Ovary (tissue), 9 donors: ENCODE data around the gene KLHL42. TPM values are rescaled to one million over a fixed set of nuclear protein-coding genes. Genes with fewer than 3 reads are reported as not detected.

ENCODE experiments used
- DNase-seq, 5 donors: peaks; one replicate each; pipeline ENCODE4 v3.0.0-alpha.2; 2019 to 2020
- H3K27ac ChIP-seq, 2 donors: fragments of 200-600 bp; one replicate each; pipeline versions ENCODE4 v1.5.1 to v1.8.0; 2019 to 2022
- H3K27me3 ChIP-seq: fragments of 200-600 bp; one replicate; pipeline ENCODE4 v1.8.0; 2022
- H3K36me3 ChIP-seq: fragments of 200-600 bp; sonication (generic); one replicate; pipeline ENCODE4 v1.5.1; 2019
- H3K4me1 ChIP-seq: one replicate; pipeline ENCODE4 v1.8.1; 2013; ENCODE audit warnings: mild to moderate bottlenecking, moderate library complexity; ENCODE audit not compliant: insufficient read depth
- H3K4me3 ChIP-seq: fragments of 200-600 bp; sonication (generic); one replicate; pipeline ENCODE4 v1.5.1; 2017
- H3K9me3 ChIP-seq, 2 donors: fragments of 200-600 bp in 1 of 2; sonication (generic) in 1 of 2; one replicate each; pipeline versions ENCODE4 v1.5.1 to v1.8.1; 2013 to 2019; ENCODE audit warnings: mild to moderate bottlenecking in 1 of 2, moderate library complexity in 1 of 2
- EP300 ChIP-seq: sonication (generic); formaldehyde crosslinking; IDR thresholded peaks from one replicate; pipeline ENCODE4 v1.6.1; 2017; ENCODE audit warnings: antibody characterized with exemption
- POLR2A ChIP-seq: fragments of 450-650 bp; IDR thresholded peaks from one replicate; pipeline ENCODE4 v1.6.1; 2017; ENCODE audit warnings: antibody characterized with exemption, mild to moderate bottlenecking, moderate library complexity
- WGBS, 3 donors: extraction: QIAGEN DNeasy Blood & Tissue Kit in 1 of 3; methylation state at CpG; one replicate each; pipeline versions ENCODE4 v1.1.5 to v1.1.7; 2013 to 2017; 5-methylcytosine and 5-hydroxymethylcytosine counted together
- intact Hi-C, 4 donors: fragments of 100-400 bp; cut with DNase I; formaldehyde crosslinking; loops; one replicate each; pipeline versions ENCODE4 v1.11.0 to v1.15.1; 2022 to 2023
- polyA plus RNA-seq, 2 donors: library from polyadenylated mRNA; stranded (reverse); fragments of 200-250 nt in 1 of 2; fragments of 350-450 nt in 1 of 2; fragmentation: Illumina TruSeq in 1 of 2; extraction: RNeasy Lipid Tissue Mini Kit (QIAGEN cat#74804) in 1 of 2; gene quantifications; one replicate each; pipeline ENCODE4 v1.2.3, GENCODE V29; 2013 to 2014
- total RNA-seq, 7 donors: library from RNA; depleted of rRNA in 2 of 7; stranded (reverse); fragments of >200 nt in 2 of 7; fragmentation: NEBNext Ultra II Directional in 3 of 7; extraction: Animal tissue kit (Norgen Biotek cat#: 25700) in 3 of 7; gene quantifications; one replicate each; pipeline versions ENCODE4 v1.1.0 to v1.2.4, GENCODE V29; 2016 to 2023
- TF ChIP-seq, protein P1 (sequence below), 3 donors: fragments of 450-650 bp in 2 of 3; fragments of 200-600 bp in 1 of 3; IDR thresholded peaks; one replicate each; pipeline versions ENCODE4 v1.5.1 to v1.8.0; 2016 to 2022; ENCODE audit warnings: antibody characterized with exemption in 3 of 3, mild to moderate bottlenecking in 1 of 3
- donor health status: DM: no; HTN: no; CAD: no; lungs with moderate emphysema.
- donor health status: DM: no; HTN: no; CAD: no.
- donor health status: Bipolar disorder and iron deficiency.
- donor health status: DM: yes; HTN: yes; CAD: no.
- donor health status: DM: no; HTN: no; CAD: no.
- donor health status: DM: yes; HTN: yes; CAD: no.

The KLHL42 gene
- total and polyA plus RNA-seq, 9 donors = 7.0 to 28.4 (median 18.8) TPM

GRCh38 chr12:27822076-27822712, 42.2 kb downstream of the KLHL42 start:
- no peak overlapping the region for H3K27ac ChIP-seq
- 83 to 87% (median 87%) methylated on average over 9 of the region's 9 CpGs for WGBS, 3 donors
- no peaks in the 10 kb centered on the region for H3K36me3 ChIP-seq
- no peaks in the 10 kb centered on the region for H3K9me3 ChIP-seq
- H3K27me3 ChIP-seq = no peaks in the 10 kb centered on the region
- H3K4me3 ChIP-seq = no peak overlapping the region
- DNase-seq = no peak
- intact Hi-C loops = no loop called here
- no peak for TF ChIP-seq POLR2A
- TF ChIP-seq, protein P1, sequence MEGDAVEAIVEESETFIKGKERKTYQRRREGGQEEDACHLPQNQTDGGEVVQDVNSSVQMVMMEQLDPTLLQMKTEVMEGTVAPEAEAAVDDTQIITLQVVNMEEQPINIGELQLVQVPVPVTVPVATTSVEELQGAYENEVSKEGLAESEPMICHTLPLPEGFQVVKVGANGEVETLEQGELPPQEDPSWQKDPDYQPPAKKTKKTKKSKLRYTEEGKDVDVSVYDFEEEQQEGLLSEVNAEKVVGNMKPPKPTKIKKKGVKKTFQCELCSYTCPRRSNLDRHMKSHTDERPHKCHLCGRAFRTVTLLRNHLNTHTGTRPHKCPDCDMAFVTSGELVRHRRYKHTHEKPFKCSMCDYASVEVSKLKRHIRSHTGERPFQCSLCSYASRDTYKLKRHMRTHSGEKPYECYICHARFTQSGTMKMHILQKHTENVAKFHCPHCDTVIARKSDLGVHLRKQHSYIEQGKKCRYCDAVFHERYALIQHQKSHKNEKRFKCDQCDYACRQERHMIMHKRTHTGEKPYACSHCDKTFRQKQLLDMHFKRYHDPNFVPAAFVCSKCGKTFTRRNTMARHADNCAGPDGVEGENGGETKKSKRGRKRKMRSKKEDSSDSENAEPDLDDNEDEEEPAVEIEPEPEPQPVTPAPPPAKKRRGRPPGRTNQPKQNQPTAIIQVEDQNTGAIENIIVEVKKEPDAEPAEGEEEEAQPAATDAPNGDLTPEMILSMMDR (IDR thresholded peaks at IDR 0.05) = no peak
- TF ChIP-seq EP300 = no peak
- H3K4me1 ChIP-seq = peaks cover 2% of the 10 kb centered on the region

- 90 to 92% (median 91%) methylated on average over 5 of the region's 5 CpGs for WGBS, 3 donors
- Histone ChIP-seq H3K4me1 (no peaks in the 10 kb centered on the region), H3K27ac (no peak overlapping the region), H3K36me3 (no peaks in the 10 kb centered on the region), H3K27me3 (no peaks in the 10 kb centered on the region), H3K4me3 (no peak overlapping the region), H3K9me3 (no peaks in the 10 kb centered on the region)
- intact Hi-C loops = no loop called here
- no peak for DNase-seq
- TF ChIP-seq, protein P1 (IDR thresholded peaks at IDR 0.05) = no peak
- no peak for TF ChIP-seq EP300
- no peak for TF ChIP-seq POLR2A
Measured at GRCh38 chr12:27823038-27823437, 43.0 kb downstream of the KLHL42 start.

GRCh38 chr12:27824126-27824842, 44.3 kb downstream of the KLHL42 start:
- Histone ChIP-seq H3K27ac (no peak overlapping the region), H3K4me1 (no peaks in the 10 kb centered on the region), H3K4me3 (no peak overlapping the region), H3K27me3 (no peaks in the 10 kb centered on the region), H3K9me3 (no peaks in the 10 kb centered on the region), H3K36me3 (no peaks in the 10 kb centered on the region)
- WGBS, 3 donors = 51 to 68% (median 53%) methylated on average over 12 of the region's 12 CpGs
- no peak for DNase-seq
- no peak for TF ChIP-seq EP300
- no peak for TF ChIP-seq POLR2A
- TF ChIP-seq, protein P1 (IDR thresholded peaks at IDR 0.05) = no peak
- intact Hi-C loops = no loop called here

GRCh38 chr12:27826076-27826475, 46.0 kb downstream of the KLHL42 start:
- 79 to 91% (median 90%) methylated on average over 1 of the region's 1 CpG for WGBS, 3 donors

More at GRCh38 chr12:27826076-27826475, 46.0 kb downstream of the KLHL42 start:
- TF ChIP-seq, protein P1 (IDR thresholded peaks at IDR 0.05) = no peak
- TF ChIP-seq EP300 (no peak), POLR2A (no peak)
- no peak for DNase-seq
- intact Hi-C loops = no loop called here
- Histone ChIP-seq H3K4me1 (no peaks in the 10 kb centered on the region), H3K27me3 (no peaks in the 10 kb centered on the region), H3K9me3 (no peaks in the 10 kb centered on the region), H3K27ac (no peak overlapping the region), H3K36me3 (no peaks in the 10 kb centered on the region), H3K4me3 (no peak overlapping the region)
